ENCODE data around the gene CMTM4. TPM values are rescaled to one million over a fixed set of nuclear protein-coding genes. Genes with fewer than 3 reads are reported as not detected.
A peak's percentile ranks its signal among the peaks of the same experiment; 100 is the strongest.

The CMTM4 gene
- total RNA-seq, 4 donors from 2014 or later: 13.7 to 24.0 (median 15.8) TPM

DNA sequence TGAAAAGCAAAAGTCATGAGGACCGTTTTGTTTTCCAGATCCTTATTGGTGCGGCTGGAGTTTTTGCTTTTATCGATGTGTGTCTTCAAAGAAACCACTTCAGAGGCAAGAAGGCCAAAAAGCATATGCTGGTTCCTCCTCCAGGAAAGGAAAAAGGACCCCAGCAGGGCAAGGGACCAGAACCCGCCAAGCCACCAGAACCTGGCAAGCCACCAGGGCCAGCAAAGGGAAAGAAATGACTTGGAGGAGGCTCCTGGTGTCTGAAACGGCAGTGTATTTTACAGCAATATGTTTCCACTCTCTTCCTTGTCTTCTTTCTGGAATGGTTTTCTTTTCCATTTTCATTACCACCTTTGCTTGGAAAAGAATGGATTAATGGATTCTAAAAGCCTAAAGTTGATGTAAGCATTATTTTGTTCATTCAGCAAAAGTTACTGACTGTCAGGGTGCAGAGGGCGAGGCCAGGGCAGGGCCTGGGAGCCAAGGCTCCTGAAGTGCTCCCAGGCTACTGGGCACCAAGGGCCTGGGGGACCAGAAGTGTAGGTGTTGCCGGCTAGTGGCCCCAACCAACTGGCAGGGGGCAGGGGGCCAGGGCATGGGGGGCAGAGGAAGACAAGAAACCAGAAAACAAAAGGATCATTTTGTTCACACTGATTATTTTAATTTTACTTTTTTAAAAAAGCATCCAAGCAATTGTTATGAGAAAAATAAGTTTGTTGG lies 108.5 kb downstream of the CMTM4 start:
- Histone ChIP-seq H3K4me3 (no peak overlapping the region), H3K9me3 (no peaks in the 10 kb centered on the region), H3K27ac (no peak overlapping the region), H3K4me1 (peaks cover 0 to 12% (median 3%) of the 10 kb centered on the region in 3 donors), H3K27me3 (no peaks in the 10 kb centered on the region), H3K36me3 (no peaks in the 10 kb centered on the region)
- intact Hi-C loops (cut with DNase I): no loop called here
- 66 to 73% methylated on average over 7 of the region's 7 CpGs for WGBS, 2 donors
- no peak for DNase-seq
- TF ChIP-seq, protein P1, sequence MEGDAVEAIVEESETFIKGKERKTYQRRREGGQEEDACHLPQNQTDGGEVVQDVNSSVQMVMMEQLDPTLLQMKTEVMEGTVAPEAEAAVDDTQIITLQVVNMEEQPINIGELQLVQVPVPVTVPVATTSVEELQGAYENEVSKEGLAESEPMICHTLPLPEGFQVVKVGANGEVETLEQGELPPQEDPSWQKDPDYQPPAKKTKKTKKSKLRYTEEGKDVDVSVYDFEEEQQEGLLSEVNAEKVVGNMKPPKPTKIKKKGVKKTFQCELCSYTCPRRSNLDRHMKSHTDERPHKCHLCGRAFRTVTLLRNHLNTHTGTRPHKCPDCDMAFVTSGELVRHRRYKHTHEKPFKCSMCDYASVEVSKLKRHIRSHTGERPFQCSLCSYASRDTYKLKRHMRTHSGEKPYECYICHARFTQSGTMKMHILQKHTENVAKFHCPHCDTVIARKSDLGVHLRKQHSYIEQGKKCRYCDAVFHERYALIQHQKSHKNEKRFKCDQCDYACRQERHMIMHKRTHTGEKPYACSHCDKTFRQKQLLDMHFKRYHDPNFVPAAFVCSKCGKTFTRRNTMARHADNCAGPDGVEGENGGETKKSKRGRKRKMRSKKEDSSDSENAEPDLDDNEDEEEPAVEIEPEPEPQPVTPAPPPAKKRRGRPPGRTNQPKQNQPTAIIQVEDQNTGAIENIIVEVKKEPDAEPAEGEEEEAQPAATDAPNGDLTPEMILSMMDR (IDR thresholded peaks at IDR 0.05): no peak
- no peak for TF ChIP-seq POLR2A (IDR thresholded peaks at IDR 0.05)

DNA sequence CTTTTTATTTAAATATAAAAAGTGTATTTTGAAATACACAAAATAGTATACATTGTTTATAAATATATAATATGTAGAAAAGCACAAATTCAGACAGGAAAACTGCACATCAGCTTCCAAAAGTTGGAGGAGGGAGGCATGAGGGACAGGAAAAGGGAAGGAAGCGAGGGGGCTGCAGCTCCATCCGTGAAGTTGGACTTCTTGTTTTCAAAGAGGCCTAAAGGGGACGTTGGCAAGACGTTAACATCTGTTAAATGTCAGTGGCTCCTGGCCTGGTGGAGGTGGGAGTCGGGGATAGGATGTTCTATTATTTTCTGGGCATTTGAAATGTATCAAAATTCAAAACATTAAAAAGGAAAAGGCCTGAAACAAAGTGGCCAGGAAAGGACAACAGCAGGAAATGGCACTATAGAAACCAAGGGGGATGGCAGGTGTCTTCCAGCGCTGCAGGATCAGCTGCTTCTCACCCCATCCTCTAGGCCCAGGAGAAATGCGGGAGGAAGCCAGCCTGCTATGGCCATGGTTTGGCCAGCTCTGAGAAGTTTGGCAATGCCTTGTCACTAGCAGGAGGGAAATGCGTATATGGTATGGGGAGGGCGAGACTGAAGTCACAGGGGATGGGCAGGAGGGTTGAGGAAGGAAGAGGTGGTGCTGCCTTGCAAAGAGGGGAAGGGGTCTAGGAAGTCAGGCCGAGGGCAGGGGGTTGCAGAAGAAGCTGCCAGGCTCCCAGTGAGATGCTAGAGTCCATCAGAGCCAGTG lies 110.9 kb downstream of the CMTM4 start:
- Histone ChIP-seq H3K4me1 (peaks cover 0 to 21% (median 3%) of the 10 kb centered on the region in 3 donors), H3K27ac (no peak overlapping the region), H3K4me3 (no peak overlapping the region), H3K27me3 (no peaks in the 10 kb centered on the region), H3K9me3 (no peaks in the 10 kb centered on the region), H3K36me3 (no peaks in the 10 kb centered on the region)
- 67 to 69% methylated on average over 10 of the region's 10 CpGs for WGBS, 2 donors
- no peak for DNase-seq
- intact Hi-C loops (cut with DNase I): no loop called here
- TF ChIP-seq, protein P1 (IDR thresholded peaks at IDR 0.05): no peak
- no peak for TF ChIP-seq POLR2A (IDR thresholded peaks at IDR 0.05)

DNA sequence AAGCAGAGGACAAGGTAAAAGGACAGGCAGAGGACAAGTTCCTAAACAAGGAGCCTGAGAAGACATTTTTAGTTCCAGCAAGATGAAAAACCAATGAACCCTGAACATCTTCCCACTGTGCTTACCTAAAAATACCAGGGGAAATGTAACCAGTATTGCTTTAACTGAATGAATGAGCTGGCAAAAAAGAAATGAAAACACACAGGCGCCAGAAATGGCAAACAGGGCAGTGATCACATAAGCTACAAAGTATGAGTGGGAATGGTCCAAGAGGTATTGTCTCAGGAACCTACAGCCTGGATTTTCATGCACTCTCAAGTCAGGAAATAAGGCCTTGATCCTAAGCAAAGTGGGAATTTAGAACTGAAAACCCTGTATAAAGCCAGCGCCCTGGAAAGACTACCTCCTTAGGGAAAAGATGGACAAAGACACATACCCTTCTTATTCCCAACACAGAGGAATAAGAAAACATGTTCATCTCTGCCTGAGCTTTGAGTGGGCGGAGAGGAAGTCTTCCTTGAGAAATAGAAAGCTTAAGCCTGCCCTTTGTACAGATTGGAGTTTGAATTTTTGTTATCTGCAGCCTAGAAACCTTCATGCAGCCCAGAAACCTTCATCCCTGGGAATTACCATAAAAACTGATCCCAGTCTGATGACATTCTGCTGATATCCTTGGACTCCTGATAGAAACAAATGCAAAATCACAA lies 115.1 kb downstream of the CMTM4 start:
- H3K36me3 ChIP-seq: no peaks in the 10 kb centered on the region
- H3K4me1 ChIP-seq: peaks cover 7 to 32% (median 14%) of the 10 kb centered on the region in 3 donors
- no peak for DNase-seq
- no peaks in the 10 kb centered on the region for H3K9me3 ChIP-seq
- H3K27ac ChIP-seq: no peak overlapping the region
- H3K27me3 ChIP-seq: peaks cover 0 to 31% (median 0%) of the 10 kb centered on the region in 4 donors
- WGBS, 2 donors: 60 to 67% methylated on average over 3 of the region's 3 CpGs
- H3K4me3 ChIP-seq: no peak overlapping the region
- TF ChIP-seq, protein P1 (IDR thresholded peaks at IDR 0.05): no peak
- TF ChIP-seq POLR2A (IDR thresholded peaks at IDR 0.05): no peak
- intact Hi-C loops (cut with DNase I): no loop called here

DNA sequence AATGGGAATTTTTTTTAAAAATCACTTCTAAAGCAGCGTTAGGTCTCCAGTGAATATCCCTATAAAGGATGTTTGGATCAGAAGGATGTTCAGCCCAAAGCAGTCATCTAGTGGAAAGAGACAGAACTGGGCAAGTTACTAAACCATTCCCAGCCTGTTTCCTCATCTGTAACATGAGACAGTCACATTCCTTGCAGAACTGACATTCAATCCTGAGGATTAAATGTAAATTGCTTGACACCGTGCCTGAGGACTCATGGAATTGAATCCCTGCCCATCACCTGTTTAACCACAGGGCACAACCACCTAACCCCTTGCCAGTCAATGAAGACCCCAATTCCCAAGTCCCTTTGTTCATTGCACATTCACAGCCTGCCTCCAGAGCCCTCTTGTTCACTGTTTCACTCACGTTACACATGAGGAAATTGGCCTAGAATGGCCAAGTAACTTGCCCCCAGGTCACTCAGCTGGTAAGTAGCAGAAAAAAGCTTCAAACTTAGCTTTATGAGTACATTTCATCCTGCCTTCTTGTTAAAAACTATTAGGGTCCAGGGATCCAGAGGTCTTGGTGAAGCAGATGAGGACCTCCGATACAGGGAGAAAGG lies 115.8 kb downstream of the CMTM4 start:
- DNase-seq: no peak
- peaks cover 7 to 32% (median 14%) of the 10 kb centered on the region in 3 donors for H3K4me1 ChIP-seq
- TF ChIP-seq, protein P1 (IDR thresholded peaks at IDR 0.05): peak in 1 of 6 experiments; percentile 5
- no peak for TF ChIP-seq POLR2A (IDR thresholded peaks at IDR 0.05)
- no peaks in the 10 kb centered on the region for H3K36me3 ChIP-seq
- intact Hi-C loops (cut with DNase I): no loop called here
- peaks cover 0 to 31% (median 0%) of the 10 kb centered on the region in 4 donors for H3K27me3 ChIP-seq
- no peak overlapping the region for H3K4me3 ChIP-seq
- H3K9me3 ChIP-seq: no peaks in the 10 kb centered on the region
- 48 to 76% methylated on average over 4 of the region's 4 CpGs for WGBS, 2 donors
- no peak overlapping the region for H3K27ac ChIP-seq

Measured in esophagus squamous epithelium (tissue), 5 donors.